Measurements from ENCODE around the gene RBM24. TPM values are rescaled to one million over a fixed set of nuclear protein-coding genes. Genes with fewer than 3 reads are reported as not detected.
"Not testable (repeated sequence)": the region's sequence is repeated elsewhere in the genome, so short reads cannot be mapped to it uniquely, and the experiment has no call there.

The RBM24 gene
- polyA plus RNA-seq, 3 donors = not detected

DNA sequence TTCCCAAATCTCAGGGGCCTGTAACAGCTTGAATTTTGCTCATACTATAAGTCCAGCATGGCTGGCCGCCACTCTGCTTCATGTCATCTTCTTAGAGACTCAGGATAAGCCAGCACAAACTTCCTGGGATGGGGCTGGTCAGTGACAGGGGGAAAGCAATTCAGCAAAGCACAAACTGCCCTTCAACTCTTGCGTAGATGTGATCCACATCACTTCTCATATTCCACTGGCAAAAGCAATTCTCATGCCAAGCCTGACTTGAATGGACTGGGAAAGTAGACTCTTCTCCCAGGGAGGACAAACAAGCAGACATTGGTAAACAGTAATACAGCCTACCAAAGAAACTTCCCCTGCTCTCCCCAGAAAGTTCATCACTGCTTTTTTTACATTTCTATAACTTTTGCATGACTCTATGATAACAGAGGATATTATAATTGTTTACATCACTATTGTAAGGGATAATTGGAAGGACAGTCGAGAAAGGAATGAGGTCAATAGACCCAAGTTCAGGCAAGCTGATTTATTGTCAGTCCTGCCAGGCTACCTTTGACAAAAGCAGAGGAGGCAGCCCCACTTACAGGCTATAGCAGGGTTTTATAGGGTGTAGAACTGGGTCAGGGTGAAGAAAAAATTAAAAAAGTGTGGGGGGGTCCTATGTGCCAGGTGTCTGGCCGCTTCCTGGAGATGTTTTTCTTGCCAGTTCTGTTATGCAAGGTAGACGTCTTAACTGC lies 37.4 kb downstream of the RBM24 start:
- WGBS (ENCODE audit: insufficient coverage) = 96% methylated on average over 4 of the region's 5 CpGs
- H3K36me3 Mint-ChIP-seq = no peaks in the 10 kb centered on the region
- no peak overlapping the region for H3K9ac ChIP-seq (ENCODE audit: insufficient read depth, low read length, poor library complexity, severe bottlenecking)

GRCh38 chr6:17320266-17320665 lies 39.1 kb downstream of the RBM24 start:
- H3K27ac Mint-ChIP-seq; H3K9me3 ChIP-seq (replicated peaks in 1 of 2; ENCODE audit: control insufficient read depth in 1 of 2, insufficient read depth in 1 of 2, low read length in 2 of 2); DNase-seq; H3K36me3 ChIP-seq (replicated peaks in 1 of 2; ENCODE audit: control insufficient read depth in 1 of 2, insufficient read depth in 2 of 2, low read length in 2 of 2); H2AFZ ChIP-seq (ENCODE audit: insufficient read depth, low read depth, low read length, poor library complexity, severe bottlenecking); H3K4me3 ChIP-seq (replicated peaks in 1 of 3; ENCODE audit: low read depth in 2 of 3, low read length in 3 of 3); H3K27me3 ChIP-seq (ENCODE audit: control insufficient read depth in 2 of 2, insufficient read depth in 2 of 2, low read length in 2 of 2); H3K9ac ChIP-seq (ENCODE audit: insufficient read depth, low read length, poor library complexity, severe bottlenecking); intact Hi-C loops (cut with micrococcal nuclease); H3K79me2 ChIP-seq (ENCODE audit: insufficient read depth, low read length); H3K27me3 Mint-ChIP-seq (ENCODE audit: low read depth in 3 of 3); H3K4me1 ChIP-seq (ENCODE audit: control insufficient read depth in 1 of 2, insufficient read depth in 2 of 2, low read length in 2 of 2); H3K4me2 ChIP-seq (replicated peaks; ENCODE audit: extremely low read depth, low read length, poor library complexity, severe bottlenecking); H3K9me3 Mint-ChIP-seq; H3K4me1 Mint-ChIP-seq; H3K27ac ChIP-seq (ENCODE audit: low read depth in 1 of 2, low read length in 2 of 2); H3K4me3 Mint-ChIP-seq; H3K36me3 Mint-ChIP-seq; H4K20me1 ChIP-seq (ENCODE audit: insufficient read depth, low read length): not testable (repeated sequence)
- WGBS (ENCODE audit: insufficient coverage) = 98% methylated on average over 7 of the region's 7 CpGs

More for the DNA sequence above, 37.4 kb downstream of the RBM24 start:
- TF ChIP-seq, protein P1, sequence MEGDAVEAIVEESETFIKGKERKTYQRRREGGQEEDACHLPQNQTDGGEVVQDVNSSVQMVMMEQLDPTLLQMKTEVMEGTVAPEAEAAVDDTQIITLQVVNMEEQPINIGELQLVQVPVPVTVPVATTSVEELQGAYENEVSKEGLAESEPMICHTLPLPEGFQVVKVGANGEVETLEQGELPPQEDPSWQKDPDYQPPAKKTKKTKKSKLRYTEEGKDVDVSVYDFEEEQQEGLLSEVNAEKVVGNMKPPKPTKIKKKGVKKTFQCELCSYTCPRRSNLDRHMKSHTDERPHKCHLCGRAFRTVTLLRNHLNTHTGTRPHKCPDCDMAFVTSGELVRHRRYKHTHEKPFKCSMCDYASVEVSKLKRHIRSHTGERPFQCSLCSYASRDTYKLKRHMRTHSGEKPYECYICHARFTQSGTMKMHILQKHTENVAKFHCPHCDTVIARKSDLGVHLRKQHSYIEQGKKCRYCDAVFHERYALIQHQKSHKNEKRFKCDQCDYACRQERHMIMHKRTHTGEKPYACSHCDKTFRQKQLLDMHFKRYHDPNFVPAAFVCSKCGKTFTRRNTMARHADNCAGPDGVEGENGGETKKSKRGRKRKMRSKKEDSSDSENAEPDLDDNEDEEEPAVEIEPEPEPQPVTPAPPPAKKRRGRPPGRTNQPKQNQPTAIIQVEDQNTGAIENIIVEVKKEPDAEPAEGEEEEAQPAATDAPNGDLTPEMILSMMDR (IDR thresholded peaks at IDR 0.05) = no peak
- Histone ChIP-seq H3K9me3 (replicated peaks in 1 of 2; ENCODE audit: control insufficient read depth in 1 of 2, insufficient read depth in 1 of 2, low read length in 2 of 2) (peaks cover 0 to 7% of the 10 kb centered on the region in 2 donors), H3K27ac (ENCODE audit: low read depth in 1 of 2, low read length in 2 of 2) (no peak overlapping the region), H3K27me3 (ENCODE audit: control insufficient read depth in 2 of 2, insufficient read depth in 2 of 2, low read length in 2 of 2) (no peaks in the 10 kb centered on the region), H4K20me1 (ENCODE audit: insufficient read depth, low read length) (no peaks in the 10 kb centered on the region), H3K4me2 (replicated peaks; ENCODE audit: extremely low read depth, low read length, poor library complexity, severe bottlenecking) (no peak overlapping the region), H2AFZ (ENCODE audit: insufficient read depth, low read depth, low read length, poor library complexity, severe bottlenecking) (no peak overlapping the region), H3K79me2 (ENCODE audit: insufficient read depth, low read length) (no peaks in the 10 kb centered on the region), H3K4me1 (ENCODE audit: control insufficient read depth in 1 of 2, insufficient read depth in 2 of 2, low read length in 2 of 2) (no peaks in the 10 kb centered on the region), H3K36me3 (replicated peaks in 1 of 2; ENCODE audit: control insufficient read depth in 1 of 2, insufficient read depth in 2 of 2, low read length in 2 of 2) (no peaks in the 10 kb centered on the region), H3K4me3 (replicated peaks in 1 of 3; ENCODE audit: low read depth in 2 of 3, low read length in 3 of 3) (no peak overlapping the region)
- no peak for DNase-seq
- H3K27me3 Mint-ChIP-seq (ENCODE audit: low read depth in 3 of 3) = peaks cover 0 to 2% (median 0%) of the 10 kb centered on the region in 3 donors
- no peak overlapping the region for H3K27ac Mint-ChIP-seq
- H3K4me3 Mint-ChIP-seq = no peak overlapping the region
- intact Hi-C loops (cut with micrococcal nuclease) = no loop called here
- no peaks in the 10 kb centered on the region for H3K4me1 Mint-ChIP-seq
- peaks cover 0 to 11% (median 7%) of the 10 kb centered on the region in 7 donors for H3K9me3 Mint-ChIP-seq

All from CD14-positive monocyte (primary cell).